HK-2 (cell line): ENCODE data around the gene COL13A1.

Experiments used
- DNase-seq: peaks from one replicate; pipeline ENCODE4 v3.0.0-alpha.2; 2018; ENCODE audit not compliant: unreplicated experiment

The COL13A1 gene

GRCh38 chr10:69963835-69964710 is 162.4 kb downstream of the COL13A1 start:
- no peak for DNase-seq

DNA sequence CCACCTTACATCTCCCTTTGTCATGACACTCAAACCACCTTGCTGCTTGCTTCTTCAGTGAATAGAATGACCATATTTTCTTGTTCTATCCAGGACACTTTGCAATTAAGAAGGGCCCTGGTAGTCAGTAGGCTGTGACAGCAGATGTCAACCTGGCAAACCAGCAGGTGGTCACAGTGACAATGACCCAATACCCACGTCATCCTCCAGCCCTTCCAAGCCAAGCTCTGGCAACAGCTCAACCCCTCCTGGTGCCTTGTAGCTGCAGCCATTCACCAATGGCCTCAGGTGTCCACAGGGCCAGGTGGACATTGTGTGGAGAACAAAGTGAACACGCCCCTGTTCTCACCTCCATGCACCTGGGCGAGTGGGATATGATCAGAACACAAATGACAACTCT is 163.4 kb downstream of the COL13A1 start:
- DNase-seq, result no peak

DNA sequence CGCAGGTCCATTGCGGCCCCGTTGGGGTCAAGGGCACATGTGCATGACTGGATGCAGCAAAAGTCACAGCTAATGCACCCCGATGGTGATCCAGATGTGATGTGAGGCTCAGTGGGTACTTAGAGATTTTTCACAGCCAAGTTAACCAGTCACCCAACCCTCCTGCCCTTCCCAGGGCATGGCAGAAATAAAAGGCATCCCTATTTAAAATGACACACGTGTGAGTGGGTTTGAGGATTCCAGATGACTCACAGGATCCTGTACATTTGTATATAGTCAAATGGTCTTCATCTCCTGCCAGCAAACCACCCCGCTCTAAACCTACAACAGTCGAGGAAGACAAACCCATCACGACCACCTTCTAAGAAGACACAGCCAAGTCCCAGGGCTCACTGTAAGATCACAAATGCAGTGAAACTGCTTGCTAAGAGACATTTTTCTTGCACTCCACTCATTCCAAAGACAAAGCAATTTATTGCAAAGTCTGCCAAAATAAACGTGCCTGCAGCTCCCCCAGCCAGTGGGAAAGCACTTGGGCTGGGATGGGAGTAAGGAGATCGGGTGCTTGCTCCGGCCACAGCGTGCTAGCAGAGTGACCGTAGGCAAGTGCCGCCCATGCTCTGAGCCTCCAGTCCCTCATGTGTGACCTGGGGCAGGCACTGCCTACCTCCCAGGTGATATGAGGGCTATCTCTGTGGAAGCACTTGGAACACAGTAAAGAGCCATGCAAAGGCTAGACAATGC is 164.4 kb downstream of the COL13A1 start:
- no peak for DNase-seq

- no peak for DNase-seq
Observed at GRCh38 chr10:69968830-69969229, 167.1 kb downstream of the COL13A1 start.

GRCh38 chr10:69969977-69970376 is 168.3 kb downstream of the COL13A1 start:
- no peak for DNase-seq

- DNase-seq, result no peak
Observed at GRCh38 chr10:69972981-69973397, 171.3 kb downstream of the COL13A1 start.

DNA sequence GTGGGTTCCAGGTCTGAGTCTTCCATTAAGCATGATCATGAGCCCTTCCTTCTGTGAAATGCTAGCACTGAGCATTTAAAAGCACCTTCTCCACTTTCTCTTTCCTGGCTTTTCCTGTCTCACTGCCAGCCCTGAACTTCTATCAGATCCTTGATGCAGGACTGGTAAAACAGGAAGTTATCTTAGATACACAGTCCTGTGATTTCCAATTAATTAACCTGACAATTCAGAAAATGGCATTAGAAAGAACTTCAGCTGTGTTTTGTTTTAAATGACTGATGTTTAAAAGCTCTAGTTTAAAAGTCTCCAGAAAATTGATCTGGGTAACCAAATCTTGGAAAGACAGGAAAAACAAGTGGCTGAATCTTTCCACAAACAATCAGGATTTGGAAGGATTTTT is 172.0 kb downstream of the COL13A1 start:
- DNase-seq, result no peak

DNA sequence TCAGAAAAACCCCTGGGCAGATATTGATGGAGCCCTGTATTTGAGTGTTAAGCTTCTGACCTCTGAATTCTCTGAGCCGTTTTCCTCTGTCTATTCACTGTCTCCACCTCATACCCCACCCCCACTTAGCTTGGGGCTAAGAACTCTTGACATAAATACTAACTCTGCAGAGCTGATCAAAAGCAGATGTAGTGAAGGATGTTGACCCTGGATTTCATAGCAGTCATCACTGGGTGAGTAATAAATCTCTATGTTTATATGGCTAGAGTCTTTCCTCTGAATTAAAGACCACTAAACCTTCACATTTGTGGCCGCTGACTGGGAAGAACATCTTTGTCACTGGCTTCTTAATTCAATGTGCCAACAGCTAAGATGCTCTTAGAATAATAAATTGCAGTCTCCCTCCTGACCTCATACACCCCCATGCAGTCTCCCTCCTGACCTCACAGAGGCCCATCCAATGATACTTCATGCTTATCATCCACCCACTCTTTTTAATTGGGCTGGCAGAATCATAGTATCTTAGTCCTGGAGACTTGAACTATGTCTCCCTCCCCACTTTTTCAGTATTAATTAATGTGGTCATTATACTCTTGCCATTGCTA is 172.9 kb downstream of the COL13A1 start:
- DNase-seq, result no peak

DNA sequence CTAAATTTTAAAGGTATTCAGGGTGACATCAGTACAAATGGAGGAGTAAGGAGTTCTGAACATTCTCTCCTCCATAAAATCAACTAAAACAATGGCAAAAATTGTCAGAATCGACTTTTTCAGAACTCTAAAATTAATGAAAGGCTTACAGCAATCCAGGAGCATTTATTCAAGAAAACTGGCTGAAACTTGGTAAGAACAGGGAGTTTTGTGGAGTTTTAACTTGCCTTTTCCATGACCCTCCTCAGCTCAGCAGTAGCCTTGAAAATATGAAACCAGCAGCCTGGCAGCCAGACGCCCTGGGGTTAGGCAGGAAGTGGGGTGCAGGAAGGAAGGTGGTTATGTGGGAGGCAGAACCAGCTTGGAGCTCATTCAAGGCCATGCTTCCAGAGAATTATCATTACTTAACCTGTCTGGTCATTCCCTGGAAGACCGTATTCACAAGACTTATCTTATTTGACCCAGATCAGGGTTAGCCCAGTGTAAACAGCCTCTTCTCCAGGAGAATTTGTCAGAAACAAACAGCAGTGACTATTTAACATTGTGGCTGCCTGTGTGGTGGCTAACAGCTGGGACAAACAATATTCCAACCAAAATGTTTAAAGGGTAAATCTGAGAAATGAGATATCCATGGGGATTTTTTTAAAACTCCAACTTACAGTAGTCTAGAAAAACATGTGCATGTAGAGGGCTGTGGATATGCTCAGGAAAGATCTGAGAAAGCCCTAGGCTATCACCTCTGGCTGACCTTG is 175.3 kb downstream of the COL13A1 start:
- no peak for DNase-seq

DNA sequence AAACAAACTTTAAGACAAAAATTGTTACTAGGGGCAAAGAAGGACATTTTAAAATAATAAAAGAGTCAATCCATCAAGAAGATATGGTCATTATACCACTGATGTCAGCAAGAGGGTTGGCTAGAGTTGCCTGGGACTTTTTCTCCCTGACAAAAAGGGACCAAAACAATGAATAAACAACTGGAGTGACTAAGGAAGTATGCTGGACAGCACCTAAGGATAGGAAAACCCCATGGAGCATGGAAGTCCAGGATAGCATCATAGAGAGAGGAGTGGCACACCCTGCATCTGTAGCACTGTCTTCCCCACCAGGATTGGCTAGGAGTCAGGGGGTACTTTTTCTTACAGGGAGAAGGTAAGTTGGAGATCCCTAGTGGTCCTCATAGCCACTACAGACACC is 177.5 kb downstream of the COL13A1 start:
- DNase-seq, result no peak

- DNase-seq, result no peak
Observed at GRCh38 chr10:69980672-69981071, 179.0 kb downstream of the COL13A1 start.

GRCh38 chr10:69988094-69988493 is 186.4 kb downstream of the COL13A1 start:
- no peak for DNase-seq

GRCh38 chr10:69991151-69991550 is 189.4 kb downstream of the COL13A1 start:
- no peak for DNase-seq

GRCh38 chr10:69994262-69994661 is 192.6 kb downstream of the COL13A1 start:
- DNase-seq, result peak; percentile 10

GRCh38 chr10:69996611-69997010 is 194.9 kb downstream of the COL13A1 start:
- DNase-seq, result no peak

GRCh38 chr10:70000262-70000661 is 198.6 kb downstream of the COL13A1 start:
- DNase-seq, result no peak

- no peak for DNase-seq
Observed at GRCh38 chr10:70007116-70007820, 205.6 kb downstream of the COL13A1 start.
